HAP-1 (cell line): Measurements from ENCODE around the gene ADCY9.
"Not testable (repeated sequence)": the region's sequence is repeated elsewhere in the genome, so short reads cannot be mapped to it uniquely, and the experiment has no call there.

ENCODE experiments used
- DNase-seq, 2 experiments: peaks; one replicate each; pipeline ENCODE4 v3.0.0-alpha.2; 2016 to 2020; ENCODE audit warnings: low spot score in 2 of 2
- H3K27me3 ChIP-seq: fragments of 250-450 bp; sonication (Bioruptor Pico); 2 replicates; pipeline ENCODE4 v1.5.1; 2020; ENCODE audit warnings: low read depth, mild to moderate bottlenecking, moderate library complexity
- H3K36me3 ChIP-seq: fragments of 250-450 bp; sonication (Bioruptor Pico); replicated peaks from 2 replicates; pipeline ENCODE4 v1.5.1; 2020; ENCODE audit warnings: mild to moderate bottlenecking
- H3K4me1 ChIP-seq: fragments of 250-450 bp; sonication (Bioruptor Pico); 2 replicates; pipeline ENCODE4 v1.5.1; 2020; ENCODE audit warnings: mild to moderate bottlenecking
- H3K4me3 ChIP-seq: fragments of 250-450 bp; sonication (Bioruptor Pico); 2 replicates; pipeline ENCODE4 v1.5.1; 2020; ENCODE audit warnings: mild to moderate bottlenecking, moderate library complexity
- H3K9me3 ChIP-seq: fragments of 250-450 bp; sonication (Bioruptor Pico); 2 replicates; pipeline ENCODE4 v1.5.1; 2020; ENCODE audit warnings: mild to moderate bottlenecking, moderate library complexity
- in situ Hi-C: fragments of 300-500 bp; cut with MboI; formaldehyde crosslinking; loops from 3 replicates; pipeline ENCODE4 v1.14.3; 2020; ENCODE audit warnings: low sequenced_read_pairs, inconsistent platforms, mixed read lengths

Gene ADCY9

GRCh38 chr16:3963886-3964685 lies 152.2 kb downstream of the ADCY9 start:
- Histone ChIP-seq H3K4me1 (peaks cover 18% of the 10 kb centered on the region), H3K4me3 (no peak overlapping the region), H3K36me3 (0 out of 2 replicates have a peak, but pooled peaks cover 9% of the 10 kb centered on the region), H3K9me3 (no peaks in the 10 kb centered on the region), H3K27me3 (no peaks in the 10 kb centered on the region)
- no peak for DNase-seq
- in situ Hi-C loops, result no loop called here

GRCh38 chr16:3963203-3963602 lies 153.0 kb downstream of the ADCY9 start:
- Histone ChIP-seq H3K9me3 (no peaks in the 10 kb centered on the region), H3K36me3 (0 out of 2 replicates have a peak, but pooled peaks cover 9% of the 10 kb centered on the region), H3K27me3 (no peaks in the 10 kb centered on the region), H3K4me1 (peaks cover 18% of the 10 kb centered on the region), H3K4me3 (no peak overlapping the region)
- in situ Hi-C loops, result no loop called here
- DNase-seq, result no peak

GRCh38 chr16:3961449-3961849 lies 154.8 kb downstream of the ADCY9 start:
- Histone ChIP-seq H3K27me3 (no peaks in the 10 kb centered on the region), H3K9me3 (no peaks in the 10 kb centered on the region), H3K4me1 (peaks cover 18% of the 10 kb centered on the region), H3K36me3 (0 out of 2 replicates have a peak, but pooled peaks cover 6% of the 10 kb centered on the region), H3K4me3 (no peak overlapping the region)
- peak in 1 of 2 experiments; percentile 54 for DNase-seq
- in situ Hi-C loops, result no loop called here

- DNase-seq, H3K9me3 ChIP-seq, in situ Hi-C loops, H3K36me3 ChIP-seq, H3K27me3 ChIP-seq: not testable (repeated sequence)
- H3K4me3 ChIP-seq, result peak overlapping the region; percentile 31
- peaks cover 18% of the 10 kb centered on the region for H3K4me1 ChIP-seq
These were observed 156.2 kb downstream of the ADCY9 start for GRCh38 chr16:3959926-3960590.

GRCh38 chr16:3959148-3959547 lies 157.1 kb downstream of the ADCY9 start:
- no peaks in the 10 kb centered on the region for H3K9me3 ChIP-seq
- no peak for DNase-seq
- no peaks in the 10 kb centered on the region for H3K36me3 ChIP-seq
- in situ Hi-C loops, result no loop called here
- peaks cover 18% of the 10 kb centered on the region for H3K4me1 ChIP-seq
- H3K27me3 ChIP-seq, result no peaks in the 10 kb centered on the region
- H3K4me3 ChIP-seq, result no peak overlapping the region

GRCh38 chr16:3957344-3957980 lies 158.8 kb downstream of the ADCY9 start:
- no peaks in the 10 kb centered on the region for H3K27me3 ChIP-seq

GRCh38 chr16:3954411-3954921 lies 161.8 kb downstream of the ADCY9 start:
- no peak for DNase-seq
- no peaks in the 10 kb centered on the region for H3K9me3 ChIP-seq
- in situ Hi-C loops, result no loop called here

More at GRCh38 chr16:3957344-3957980, 158.8 kb downstream of the ADCY9 start:
- Histone ChIP-seq H3K36me3 (no peaks in the 10 kb centered on the region), H3K4me3 (no peak overlapping the region), H3K4me1 (peaks cover 20% of the 10 kb centered on the region), H3K9me3 (no peaks in the 10 kb centered on the region)
- in situ Hi-C loops, result no loop called here
- DNase-seq, result no peak

GRCh38 chr16:3953728-3954410 lies 162.4 kb downstream of the ADCY9 start:
- H3K4me3 ChIP-seq, result no peak overlapping the region
- H3K9me3 ChIP-seq, result no peaks in the 10 kb centered on the region
- H3K27me3 ChIP-seq, result no peaks in the 10 kb centered on the region
- in situ Hi-C loops, result no loop called here
- no peaks in the 10 kb centered on the region for H3K36me3 ChIP-seq
- DNase-seq, result no peak
- peaks cover 2% of the 10 kb centered on the region; the same call in 1 of the 2 replicates for H3K4me1 ChIP-seq

More at GRCh38 chr16:3954411-3954921, 161.8 kb downstream of the ADCY9 start:
- Histone ChIP-seq H3K4me1 (peaks cover 2% of the 10 kb centered on the region; the same call in 1 of the 2 replicates), H3K36me3 (no peaks in the 10 kb centered on the region), H3K4me3 (no peak overlapping the region), H3K27me3 (no peaks in the 10 kb centered on the region)

GRCh38 chr16:3952737-3953131 lies 163.5 kb downstream of the ADCY9 start:
- Histone ChIP-seq H3K9me3 (no peaks in the 10 kb centered on the region), H3K4me1 (peaks cover 2% of the 10 kb centered on the region; the same call in 1 of the 2 replicates), H3K4me3 (no peak overlapping the region), H3K27me3 (no peaks in the 10 kb centered on the region), H3K36me3 (no peaks in the 10 kb centered on the region)
- in situ Hi-C loops, result no loop called here
- peak; percentile 45 to 78 for DNase-seq

- Histone ChIP-seq H3K36me3 (no peaks in the 10 kb centered on the region), H3K9me3 (no peaks in the 10 kb centered on the region), H3K27me3 (no peaks in the 10 kb centered on the region), H3K4me1 (peaks cover 2% of the 10 kb centered on the region; the same call in 1 of the 2 replicates), H3K4me3 (no peak overlapping the region)
- in situ Hi-C loops, result no loop called here
- DNase-seq, result no peak
These were observed 164.1 kb downstream of the ADCY9 start for GRCh38 chr16:3951861-3952736.

- H3K9me3 ChIP-seq, H3K36me3 ChIP-seq, H3K4me1 ChIP-seq, H3K27me3 ChIP-seq, DNase-seq, in situ Hi-C loops, H3K4me3 ChIP-seq: not testable (repeated sequence)
These were observed 164.9 kb downstream of the ADCY9 start for GRCh38 chr16:3951380-3951779.

GRCh38 chr16:3950343-3951193 lies 165.7 kb downstream of the ADCY9 start:
- Histone ChIP-seq H3K4me3 (no peak overlapping the region), H3K36me3 (no peaks in the 10 kb centered on the region), H3K9me3 (no peaks in the 10 kb centered on the region), H3K27me3 (no peaks in the 10 kb centered on the region), H3K4me1 (peaks cover 5% of the 10 kb centered on the region)
- no peak for DNase-seq
- in situ Hi-C loops, result no loop called here
